Neural cell (in vitro differentiated cells): Measurements from ENCODE around the gene TRAK1.

Experiments
- CTCF ChIP-seq: fragments of 450-650 bp; IDR thresholded peaks from 2 replicates; pipeline ENCODE4 v1.5.1; 2014; ENCODE audit warnings: antibody characterized with exemption, mild to moderate bottlenecking, moderate library complexity; ENCODE audit not compliant: poor library complexity, severe bottlenecking
- EP300 ChIP-seq: fragments of 450-650 bp; conservative IDR thresholded peaks from 2 replicates; pipeline ENCODE4 v1.6.1; 2014; ENCODE audit warnings: antibody characterized with exemption, mild to moderate bottlenecking, moderate library complexity; ENCODE audit not compliant: poor library complexity, severe bottlenecking
- EZH2 ChIP-seq: fragments of 200-600, 300-800 bp; shearing (Covaris generic), sonication (generic); IDR thresholded peaks from 2 replicates; pipeline ENCODE4 v1.6.1; 2014; ENCODE audit warnings: antibody characterized with exemption, low read length, borderline replicate concordance, mild to moderate bottlenecking; ENCODE audit not compliant: insufficient read depth, poor library complexity, severe bottlenecking
- MXI1 ChIP-seq: fragments of 450-650 bp; conservative IDR thresholded peaks from 2 replicates; pipeline ENCODE4 v1.6.1; 2014; ENCODE audit warnings: antibody characterized with exemption, mild to moderate bottlenecking; ENCODE audit not compliant: poor library complexity, severe bottlenecking
- POLR2AphosphoS5 ChIP-seq: IDR thresholded peaks from 2 replicates; pipeline ENCODE4 v1.6.1; 2012
- RAD21 ChIP-seq: fragments of 450-650 bp; conservative IDR thresholded peaks from 2 replicates; pipeline ENCODE4 v1.6.1; 2014; ENCODE audit warnings: antibody characterized with exemption, mild to moderate bottlenecking, moderate library complexity
- TAF1 ChIP-seq: IDR thresholded peaks from 2 replicates; pipeline ENCODE4 v1.6.1; 2012; ENCODE audit warnings: low read depth

GRCh38 chr3:42153039-42153438 lies 61.9 kb downstream of the TRAK1 start:
- TF ChIP-seq RAD21 (no peak), MXI1 (no peak), CTCF (no peak), EZH2 (no peak), TAF1 (no peak), EP300 (no peak), POLR2AphosphoS5 (no peak)
